Measurements from ENCODE around the gene BAK1.

The BAK1 gene

GRCh38 chr6:33579828-33580714 is at the start of gene BAK1:
TSS of gene BAK1 (minus strand) at chr6:33580276. CDS start at chr6:33577604, 2,672 bp downstream.
- peak; percentile 55 for DNase-seq

DNA sequence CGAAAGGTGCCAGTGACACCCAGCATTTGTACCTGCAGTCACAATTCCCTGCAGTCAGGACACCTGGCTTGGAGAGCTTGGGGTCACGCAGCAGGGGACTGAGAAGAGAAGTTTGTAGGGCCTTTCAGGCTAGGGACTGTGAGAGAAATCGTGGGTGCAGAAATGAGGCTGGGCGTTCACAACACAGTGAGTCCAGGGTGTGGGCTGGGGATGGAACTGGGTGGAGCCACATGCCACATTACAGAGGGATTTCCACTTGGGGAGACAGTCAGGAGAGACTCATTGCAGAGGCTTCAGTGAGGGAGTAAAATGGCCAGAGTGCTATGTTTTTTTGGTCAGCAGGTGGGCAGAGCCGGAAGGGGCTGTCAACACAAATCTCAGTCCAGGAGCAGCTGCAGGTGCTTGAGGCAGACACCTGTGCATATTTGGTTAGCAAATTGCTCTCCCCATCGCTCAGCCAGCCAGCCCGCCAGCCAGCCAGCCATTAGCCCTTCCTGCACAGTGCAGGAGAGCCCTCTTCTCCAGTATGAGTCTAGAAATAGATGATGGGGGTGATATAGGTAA is 48.4 kb upstream of the BAK1 start:
- DNase-seq, result no peak

DNA sequence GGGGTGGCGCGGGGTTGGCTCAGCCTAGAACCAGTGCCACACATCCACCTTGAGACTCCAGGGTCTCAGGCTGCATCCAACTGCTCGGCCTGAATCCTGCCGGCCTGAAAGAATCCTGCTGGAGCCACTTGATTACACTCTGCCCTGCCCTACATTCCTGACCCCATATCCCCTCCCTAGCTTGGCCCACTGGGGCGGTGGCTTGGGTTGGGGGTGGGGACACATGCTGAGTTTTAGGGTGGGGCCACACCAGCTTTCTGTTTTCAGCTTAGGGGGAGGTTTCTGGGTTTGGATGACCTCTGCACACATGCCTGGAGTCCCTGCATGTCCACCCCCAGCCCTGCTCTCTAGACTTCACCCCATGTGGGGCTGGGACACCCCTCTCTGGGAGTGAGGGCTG is 47.8 kb upstream of the BAK1 start:
- DNase-seq, result no peak

- DNase-seq, result no peak
Observed at GRCh38 chr6:33624856-33625255, 44.8 kb upstream of the BAK1 start.

DNA sequence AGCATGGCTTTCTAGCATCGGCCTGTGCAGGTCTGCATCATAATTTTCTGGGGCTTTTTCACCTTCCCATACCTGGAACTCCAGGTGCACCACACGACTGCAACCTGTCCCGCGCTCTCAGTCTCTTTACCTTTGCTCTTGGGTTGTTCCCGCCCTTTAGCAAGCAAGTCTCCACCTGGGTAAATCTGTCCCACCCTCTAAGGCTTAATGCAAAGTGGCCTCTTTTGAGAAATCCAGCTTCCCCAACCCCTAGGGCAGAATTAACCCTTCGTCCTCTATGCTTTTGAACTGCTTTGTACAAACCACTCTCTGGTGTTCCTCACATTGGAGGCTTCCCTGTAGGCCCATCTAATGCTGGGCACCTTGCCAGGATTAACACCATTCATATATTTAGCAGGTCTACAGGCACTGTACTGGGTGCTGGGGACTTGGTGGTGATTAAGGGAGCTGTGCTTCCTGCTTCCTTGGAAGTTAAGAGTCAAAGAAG is 43.9 kb upstream of the BAK1 start:
- no peak for DNase-seq

- DNase-seq, result no peak
Observed at GRCh38 chr6:33622456-33623431, 42.7 kb upstream of the BAK1 start.

DNA sequence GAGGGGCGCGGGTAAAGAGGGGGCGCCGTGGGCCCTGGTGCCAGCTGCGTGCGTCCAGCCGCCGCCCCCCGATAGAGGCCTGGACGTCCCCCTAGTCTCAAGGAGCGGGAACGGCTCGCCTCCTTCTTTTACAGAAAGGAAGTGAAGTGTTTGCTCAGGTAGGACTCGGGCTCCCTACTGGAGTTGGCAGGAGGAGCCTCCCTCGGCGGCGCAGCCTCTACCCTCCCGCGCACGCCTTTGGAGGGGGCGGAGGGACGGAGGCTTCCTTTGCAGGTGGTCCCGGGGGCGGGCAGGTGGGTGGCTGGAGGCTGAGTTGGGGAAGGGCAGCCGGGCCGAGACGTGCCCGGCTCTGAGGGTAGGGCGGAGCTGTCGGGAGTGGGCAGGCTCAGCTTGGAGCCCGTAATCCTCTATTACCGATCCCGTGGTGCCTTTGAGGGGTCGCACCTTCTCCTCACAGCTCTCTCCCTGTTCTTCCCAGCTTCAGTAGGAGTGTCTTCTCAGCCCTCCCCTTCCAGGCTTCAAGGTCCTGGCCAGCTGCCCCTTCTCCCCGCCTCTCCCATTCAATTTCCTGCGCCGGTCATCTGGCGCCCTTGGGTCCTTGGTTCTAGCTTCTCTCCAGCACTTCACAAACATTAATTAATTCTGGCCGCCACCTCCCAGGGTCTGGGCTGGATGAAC is 41.8 kb upstream of the BAK1 start:
- no peak for DNase-seq

DNA sequence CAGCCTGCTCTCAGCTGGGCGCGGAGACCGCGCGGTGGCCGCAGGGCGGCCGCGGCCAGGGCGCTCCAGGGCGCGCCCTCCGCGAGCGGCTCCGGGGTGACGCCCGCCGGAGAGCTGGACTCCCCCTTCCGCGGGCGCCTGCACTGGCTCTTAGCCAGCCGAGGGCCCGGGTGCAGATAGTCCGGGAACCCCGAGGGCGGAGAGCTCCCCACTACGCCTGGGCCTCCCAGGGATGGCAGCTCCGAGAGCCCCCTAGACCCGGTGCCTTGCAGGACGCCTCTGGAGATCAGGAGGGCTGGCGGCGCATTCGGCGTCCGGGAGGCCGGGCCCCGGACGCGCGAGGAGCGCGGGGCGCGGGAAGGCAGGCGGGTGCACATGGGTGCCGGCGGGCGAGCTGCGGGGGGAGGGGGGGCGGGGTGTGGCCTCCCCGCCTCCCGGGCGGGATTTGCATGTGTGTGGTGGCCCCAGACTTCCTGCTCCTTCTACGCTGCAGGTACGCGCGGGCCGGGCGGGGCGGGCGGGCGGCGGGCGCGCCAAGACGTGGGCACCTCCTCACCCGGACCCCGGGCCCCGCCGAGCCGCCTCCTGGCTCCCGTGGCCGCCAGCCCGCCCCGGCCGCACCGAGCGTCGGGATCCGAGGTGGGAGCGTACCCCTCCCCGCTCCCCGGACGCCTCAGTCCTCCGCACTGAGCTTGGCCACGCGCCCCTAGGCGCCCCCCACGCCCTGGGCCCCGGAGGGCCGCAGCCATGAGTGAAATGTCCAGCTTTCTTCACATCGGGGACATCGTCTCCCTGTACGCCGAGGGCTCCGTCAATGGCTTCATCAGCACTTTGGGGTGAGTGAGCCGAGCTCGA is 41.0 kb upstream of the BAK1 start, which contains the start of gene ITPR3:
ITPR3 (plus strand) TSS at position 467 of the 855 bp plus-strand sequence; CDS start at position 748, 281 bp downstream.
- DNase-seq, result no peak

DNA sequence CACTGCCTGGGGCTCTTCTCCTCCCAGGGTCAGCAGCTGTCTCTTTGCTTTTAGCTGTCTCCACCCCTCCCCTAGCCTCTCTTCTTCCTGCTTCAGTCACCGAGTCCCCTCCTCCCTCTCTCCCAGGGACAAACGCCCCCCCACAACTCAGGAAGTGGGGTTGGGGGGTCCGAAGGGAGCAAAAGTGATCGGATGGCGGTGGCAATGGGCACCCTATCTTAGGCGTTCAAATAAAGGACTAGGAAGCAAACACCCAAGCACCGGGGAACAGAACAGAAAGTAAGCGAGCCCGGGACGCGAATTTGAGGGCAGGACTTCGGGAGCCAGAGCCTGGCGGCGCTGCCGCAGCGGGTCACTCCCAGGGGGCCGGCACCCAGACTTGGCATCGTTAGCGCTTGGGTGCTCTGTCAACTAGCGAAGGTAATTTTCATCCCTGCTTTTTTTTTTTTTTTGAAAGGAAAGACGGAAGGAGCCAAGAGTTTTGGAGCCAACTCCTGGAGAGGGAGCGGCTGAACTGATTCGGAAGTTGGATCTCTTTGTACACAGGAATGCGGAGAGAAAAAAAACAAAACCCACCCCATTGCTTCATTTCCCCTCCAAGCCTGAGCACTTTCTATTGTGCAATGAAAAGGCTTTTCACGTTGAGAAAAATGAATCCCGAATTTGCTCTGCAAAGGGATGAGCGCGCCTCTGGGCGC is 40.2 kb upstream of the BAK1 start:
- no peak for DNase-seq

DNA sequence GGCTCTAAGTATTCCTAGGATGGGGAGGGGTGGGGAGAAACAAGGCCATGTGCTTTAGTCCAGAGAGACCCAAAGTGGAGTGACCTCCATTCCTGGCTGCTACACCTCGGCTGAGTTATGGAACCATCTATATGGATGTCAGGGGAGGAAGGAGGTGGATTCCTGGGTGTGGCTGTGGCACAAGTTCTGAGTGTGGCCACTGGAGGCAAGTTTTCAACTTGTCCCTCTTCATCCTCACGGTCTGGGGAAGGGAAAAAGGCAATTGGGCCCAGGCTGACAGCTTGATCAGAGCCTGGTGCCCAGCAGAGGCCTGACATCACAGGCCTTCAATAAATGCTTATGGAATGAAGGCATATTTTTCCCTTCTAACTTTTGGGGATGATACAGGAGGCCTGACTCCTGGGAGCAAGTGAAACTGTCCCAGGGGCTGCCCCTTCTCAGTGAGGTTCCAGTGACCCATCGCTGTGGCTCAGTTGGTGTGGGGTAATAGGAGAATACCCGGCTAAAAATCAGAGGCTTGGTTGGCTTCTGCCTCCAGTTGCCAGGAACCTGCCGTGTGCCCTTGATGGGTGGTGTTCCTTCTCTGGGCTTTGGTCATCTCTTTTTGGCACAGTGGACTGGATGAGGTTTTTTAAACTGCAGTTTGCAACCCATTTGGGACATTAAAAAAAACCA is 39.2 kb upstream of the BAK1 start:
- no peak for DNase-seq

DNA sequence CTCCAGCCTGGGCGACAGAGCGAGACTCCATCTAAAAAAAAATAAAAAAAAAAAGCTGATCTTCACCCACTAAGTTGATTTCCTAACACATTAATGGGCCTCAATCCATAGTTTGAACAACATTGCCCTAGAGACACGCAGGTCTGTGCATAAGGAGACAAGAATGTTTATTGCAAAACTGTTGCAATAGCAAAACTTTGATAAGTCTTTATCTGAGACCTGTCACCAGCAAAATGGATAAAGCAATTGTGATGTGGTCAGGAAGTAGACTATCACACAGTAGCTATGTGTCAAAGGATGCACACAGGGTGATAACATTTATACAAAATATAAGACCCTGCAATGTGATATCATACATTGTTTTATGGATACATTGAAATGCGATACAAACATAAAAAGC is 36.8 kb upstream of the BAK1 start:
- no peak for DNase-seq

- DNase-seq, result no peak
Observed at GRCh38 chr6:33616113-33616512, 36.0 kb upstream of the BAK1 start.

DNA sequence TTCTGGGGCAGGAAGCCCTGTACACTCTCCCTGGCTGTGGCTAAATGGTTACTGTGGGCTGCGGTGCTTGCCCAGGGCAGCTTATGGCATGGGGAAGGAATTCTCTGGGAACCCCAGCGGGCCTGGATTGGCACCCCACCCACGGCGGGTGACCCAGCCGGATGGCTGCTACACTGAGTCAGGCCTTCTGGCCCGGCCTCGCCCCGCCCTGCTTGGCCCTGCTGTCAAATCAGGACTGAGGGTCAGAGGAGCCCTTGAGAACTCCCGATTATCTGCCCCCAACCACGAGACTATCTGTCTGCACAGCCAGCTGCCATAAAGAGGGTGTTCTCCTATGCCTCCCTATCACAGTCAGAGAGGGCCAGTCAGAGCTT is 33.7 kb upstream of the BAK1 start:
- no peak for DNase-seq

DNA sequence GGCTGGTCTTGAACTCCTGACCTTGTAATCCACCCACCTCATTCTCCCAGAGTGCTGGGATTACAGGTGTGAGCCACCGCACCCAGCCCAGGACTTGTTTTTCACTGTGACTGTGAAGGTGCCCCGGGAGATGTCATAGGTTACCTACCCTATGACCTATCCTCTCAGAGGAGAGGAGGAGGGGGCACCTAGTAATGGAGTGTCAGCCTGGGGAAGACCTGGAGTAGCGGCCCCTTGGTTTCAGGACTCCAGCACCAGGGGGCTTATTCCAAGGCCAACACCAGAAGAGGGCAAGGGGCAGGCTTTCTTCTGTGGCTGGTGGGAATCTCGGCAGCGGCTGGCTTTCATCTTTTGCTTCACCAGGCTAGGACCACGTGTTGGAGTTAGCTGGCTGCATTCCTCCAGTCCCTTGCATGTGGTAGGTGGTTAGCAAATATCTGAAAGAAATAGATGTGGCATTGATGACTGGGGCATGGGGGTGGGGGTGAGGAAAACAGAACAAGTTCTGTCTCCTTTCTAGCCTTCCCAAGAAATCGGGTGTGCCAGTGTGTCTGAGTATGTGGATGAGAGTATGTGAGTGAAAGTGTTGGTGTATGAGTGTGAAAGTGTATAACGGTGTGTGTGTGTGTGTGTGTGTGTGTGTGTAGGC is 33.2 kb upstream of the BAK1 start:
- no peak for DNase-seq

- no peak for DNase-seq
Observed at GRCh38 chr6:33610779-33611732, 31.0 kb upstream of the BAK1 start.

GRCh38 chr6:33610067-33610466 is 30.0 kb upstream of the BAK1 start:
- DNase-seq, result no peak

GRCh38 chr6:33609528-33609927 is 29.5 kb upstream of the BAK1 start:
- no peak for DNase-seq

DNA sequence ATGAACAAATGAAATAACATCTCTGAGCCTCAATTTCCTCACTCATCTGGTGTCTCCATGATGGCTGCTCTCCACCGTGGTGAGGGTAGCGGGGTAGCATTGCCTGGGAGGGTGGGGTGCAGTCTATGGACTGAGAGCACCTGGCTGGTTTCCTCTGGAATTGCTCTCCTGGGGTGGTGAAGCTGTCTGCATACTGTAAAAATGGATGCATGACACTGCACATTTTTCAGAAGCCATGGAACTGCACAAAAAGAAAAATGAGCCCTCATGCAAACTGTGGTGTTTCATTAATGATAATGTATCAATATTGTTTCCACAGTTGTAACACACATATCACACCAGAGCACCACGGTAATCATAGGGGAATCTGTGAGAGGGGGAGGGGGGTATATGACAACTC is 28.9 kb upstream of the BAK1 start:
- no peak for DNase-seq

DNA sequence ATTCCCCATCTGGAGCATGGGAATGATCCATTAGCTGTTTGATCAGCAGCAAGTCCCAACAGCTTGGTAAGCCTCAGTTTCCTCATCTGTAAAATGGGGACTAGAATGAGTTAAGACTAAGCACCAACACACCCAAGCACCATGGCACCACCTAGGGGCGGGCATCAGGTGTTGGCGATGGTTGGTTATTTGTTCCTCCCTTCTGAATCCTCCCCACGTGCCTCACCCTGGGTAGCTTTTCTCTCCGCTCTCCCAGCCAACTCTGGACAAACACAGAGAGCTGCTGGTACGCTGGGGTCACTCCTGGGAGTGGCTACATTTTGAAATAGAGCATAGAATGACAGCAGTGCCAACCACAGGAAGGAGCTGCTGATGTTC is 27.7 kb upstream of the BAK1 start:
- no peak for DNase-seq
